ENCODE results near the gene HSPA9. TPM values are rescaled to one million over a fixed set of nuclear protein-coding genes. Genes with fewer than 3 reads are reported as not detected.

Gene HSPA9
- total and polyA plus RNA-seq, 10 of the 15 experiments (the other 5 are each of a cell fraction or from before 2014, with no cell fraction given) = 145 to 455 (median 343) TPM

GRCh38 chr5:138542180-138542955 is 32.8 kb downstream of the HSPA9 start:
- Histone ChIP-seq H3K4me1 (ENCODE audit: control insufficient read depth, insufficient read depth, low read length) (peaks cover 17% of the 10 kb centered on the region), H3K9me3 (replicated peaks; ENCODE audit: control insufficient read depth, insufficient read depth, low read length) (no peaks in the 10 kb centered on the region), H3K4me3 (peak overlapping the region; percentile 99), H4K20me1 (ENCODE audit: control insufficient read depth, insufficient read depth) (no peaks in the 10 kb centered on the region), H3K9ac (ENCODE audit: control insufficient read depth, insufficient read depth, low read length) (peak overlapping the region; percentile 99), H3K4me2 (ENCODE audit: control insufficient read depth, insufficient read depth) (peak overlapping the region; percentile 78), H3K79me2 (ENCODE audit: control insufficient read depth, insufficient read depth, low read length) (peaks cover 89% of the 10 kb centered on the region), H3K36me3 (ENCODE audit: control insufficient read depth in 2 of 2, insufficient read depth in 2 of 2, low read length in 1 of 2) (no peaks in the 10 kb centered on the region; a peak in 1 of 4 replicates), H3K27ac (ENCODE audit: control insufficient read depth, insufficient read depth) (peak overlapping the region; percentile 89), H3K27me3 (replicated peaks in 1 of 2; ENCODE audit: control insufficient read depth in 2 of 2, insufficient read depth in 2 of 2, low read length in 1 of 2) (no peaks in the 10 kb centered on the region), H2AFZ (ENCODE audit: control insufficient read depth, low read depth, low read length) (peak overlapping the region; percentile 77)
- ChIA-PET RAD21 (ENCODE audit: unreplicated experiment) (interaction anchor here (1.0 to 2.0 kb wide), 4 partner anchors 33 to 211 kb away, joined by 3 to 16 read pairs (median 8); partner anchors contain the start of genes CDC25C, EGR1 and HSPA9), SMC1A (ENCODE audit: uncharacterized antibody, unreplicated experiment) (interaction anchor here (1.0 kb wide), 1 partner anchor 11 kb away, joined by 3 read pairs; no protein-coding TSS in a partner anchor), CTCF (interaction anchor here (0.6 to 2.4 kb wide), 8 partner anchors 11 to 190 kb away, joined by 3 to 13 read pairs (median 4); partner anchors contain the start of genes EGR1 and KDM3B), POLR2A (interaction anchor here (0.6 to 3.4 kb wide), 9 partner anchors 8 to 848 kb away, joined by 3 to 26 read pairs (median 5); partner anchors contain the start of genes BRD8, HSPA9 and MZB1)
- no peak for FAIRE-seq
- ATAC-seq = peak; percentile 2
- no peak for DNase-seq (ENCODE audit: low read depth, low spot score)
- BruUV-seq (replicated peaks) = TSS peak; percentile 62
- in situ Hi-C loops (cut with MboI) (no loop called here), intact Hi-C loops (cut with micrococcal nuclease; ENCODE audit: unreplicated experiment) (loop anchor here (5.0 kb wide), 1 partner anchor 205 kb away; the partner anchor contains the start of gene FAM53C)
- under 1% methylated on average over 45 of the region's 47 CpGs for WGBS (ENCODE audit: insufficient coverage, insufficient replicate concordance, low lambda C conversion rate, missing lambda C conversion rate)
- TF ChIP-seq JUND (IDR thresholded peaks at IDR 0.05; ENCODE audit: low read depth, low read length) (no peak), CTCF (IDR thresholded peaks at IDR 0.05 in 2 of 3, conservative IDR thresholded peaks at IDR 0.05 in 1 of 3; ENCODE audit: control insufficient read depth in 2 of 3, extremely low read depth in 1 of 3, insufficient read depth in 1 of 3, low read depth in 3 of 3, low read length in 3 of 3) (no peak), DPF2 (IDR thresholded peaks at IDR 0.05) (0 out of 2 replicates have a peak, but pooled peaks have one; percentile 9), CHD4 (IDR thresholded peaks at IDR 0.05) (no peak), POU2F2 (IDR thresholded peaks at IDR 0.05; ENCODE audit: borderline replicate concordance, low read depth, low read length) (no peak), IKZF1 (conservative IDR thresholded peaks at IDR 0.05) (no peak), GATAD2B (conservative IDR thresholded peaks at IDR 0.05; ENCODE audit: low read depth) (0 out of 2 replicates have a peak, but pooled peaks have one; percentile 47), ASH2L (IDR thresholded peaks at IDR 0.05; ENCODE audit: borderline replicate concordance, low read depth) (no peak), NFIC (IDR thresholded peaks at IDR 0.05; ENCODE audit: low read depth, low read length) (no peak), BACH1 (IDR thresholded peaks at IDR 0.05; ENCODE audit: borderline replicate concordance) (0 out of 2 replicates have a peak, but pooled peaks have one; percentile 12), MEF2B (IDR thresholded peaks at IDR 0.05; ENCODE audit: partially characterized antibody, poor library complexity, severe bottlenecking) (peak; percentile 12), STAT3 (IDR thresholded peaks at IDR 0.05; ENCODE audit: low read depth, low read length) (no peak), POLR2AphosphoS5 (IDR thresholded peaks at IDR 0.05; ENCODE audit: low read length) (peak; percentile 70; the same call in 1 of the 2 replicates), NFXL1 (IDR thresholded peaks at IDR 0.05; ENCODE audit: borderline replicate concordance) (no peak), TCF3 (IDR thresholded peaks at IDR 0.05; ENCODE audit: borderline replicate concordance, insufficient read depth, low read depth, low read length) (no peak), SMARCA5 (IDR thresholded peaks at IDR 0.05) (0 out of 2 replicates have a peak, but pooled peaks have one; percentile 35), BHLHE40 (IDR thresholded peaks at IDR 0.05; ENCODE audit: borderline replicate concordance in 1 of 2, low read depth in 2 of 2, low read length in 1 of 2) (no peak), YY1 (IDR thresholded peaks at IDR 0.05; ENCODE audit: low read depth, low read length) (peak; percentile 92), CBFB (IDR thresholded peaks at IDR 0.05; ENCODE audit: low read depth) (peak; percentile 50; the same call in 1 of the 2 replicates), ATF2 (IDR thresholded peaks at IDR 0.05; ENCODE audit: low read length) (no peak), LARP7 (IDR thresholded peaks at IDR 0.05) (no peak), HCFC1 (IDR thresholded peaks at IDR 0.05; ENCODE audit: low read length) (no peak)
